Measurements from ENCODE around the gene PDCD1. TPM values are rescaled to one million over a fixed set of nuclear protein-coding genes. Genes with fewer than 3 reads are reported as not detected.
A peak's percentile ranks its signal among the peaks of the same experiment; 100 is the strongest.
"Not testable (repeated sequence)": the region's sequence is repeated elsewhere in the genome, so short reads cannot be mapped to it uniquely, and the experiment has no call there.

PDCD1 gene
- total RNA-seq, 1 donor from 2014 or later, result 1.8 TPM

GRCh38 chr2:241836292-241836691 is 22.4 kb downstream of the PDCD1 start:
- no peaks in the 10 kb centered on the region for H3K9me3 ChIP-seq
- H3K4me1 ChIP-seq, result no peaks in the 10 kb centered on the region
- no peaks in the 10 kb centered on the region for H3K36me3 ChIP-seq
- H3K4me3 ChIP-seq, result no peak overlapping the region
- DNase-seq, result no peak
- no peak for ATAC-seq
- H3K27me3 ChIP-seq, result peaks cover 7% of the 10 kb centered on the region
- TF ChIP-seq, protein P1, sequence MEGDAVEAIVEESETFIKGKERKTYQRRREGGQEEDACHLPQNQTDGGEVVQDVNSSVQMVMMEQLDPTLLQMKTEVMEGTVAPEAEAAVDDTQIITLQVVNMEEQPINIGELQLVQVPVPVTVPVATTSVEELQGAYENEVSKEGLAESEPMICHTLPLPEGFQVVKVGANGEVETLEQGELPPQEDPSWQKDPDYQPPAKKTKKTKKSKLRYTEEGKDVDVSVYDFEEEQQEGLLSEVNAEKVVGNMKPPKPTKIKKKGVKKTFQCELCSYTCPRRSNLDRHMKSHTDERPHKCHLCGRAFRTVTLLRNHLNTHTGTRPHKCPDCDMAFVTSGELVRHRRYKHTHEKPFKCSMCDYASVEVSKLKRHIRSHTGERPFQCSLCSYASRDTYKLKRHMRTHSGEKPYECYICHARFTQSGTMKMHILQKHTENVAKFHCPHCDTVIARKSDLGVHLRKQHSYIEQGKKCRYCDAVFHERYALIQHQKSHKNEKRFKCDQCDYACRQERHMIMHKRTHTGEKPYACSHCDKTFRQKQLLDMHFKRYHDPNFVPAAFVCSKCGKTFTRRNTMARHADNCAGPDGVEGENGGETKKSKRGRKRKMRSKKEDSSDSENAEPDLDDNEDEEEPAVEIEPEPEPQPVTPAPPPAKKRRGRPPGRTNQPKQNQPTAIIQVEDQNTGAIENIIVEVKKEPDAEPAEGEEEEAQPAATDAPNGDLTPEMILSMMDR (IDR thresholded peaks at IDR 0.05), result no peak
- intact Hi-C loops (cut with DNase I), result no loop called here
- H3K27ac ChIP-seq, result no peak overlapping the region

GRCh38 chr2:241835611-241836010 is 23.1 kb downstream of the PDCD1 start:
- TF ChIP-seq, protein P1 (IDR thresholded peaks at IDR 0.05), result no peak
- DNase-seq, result no peak
- no peaks in the 10 kb centered on the region for H3K4me1 ChIP-seq
- peaks cover 7% of the 10 kb centered on the region for H3K27me3 ChIP-seq
- no peak for ATAC-seq
- H3K27ac ChIP-seq, result no peak overlapping the region
- H3K9me3 ChIP-seq, result no peaks in the 10 kb centered on the region
- H3K4me3 ChIP-seq, result no peak overlapping the region
- no peaks in the 10 kb centered on the region for H3K36me3 ChIP-seq
- intact Hi-C loops (cut with DNase I), result no loop called here

GRCh38 chr2:241834527-241835210 is 24.0 kb downstream of the PDCD1 start:
- TF ChIP-seq, protein P1 (IDR thresholded peaks at IDR 0.05), result no peak
- Histone ChIP-seq H3K9me3 (no peaks in the 10 kb centered on the region), H3K36me3 (no peaks in the 10 kb centered on the region), H3K4me3 (no peak overlapping the region), H3K27me3 (peaks cover 7% of the 10 kb centered on the region), H3K4me1 (no peaks in the 10 kb centered on the region), H3K27ac (no peak overlapping the region)
- DNase-seq (no peak), ATAC-seq (no peak)
- intact Hi-C loops (cut with DNase I), result no loop called here

DNA sequence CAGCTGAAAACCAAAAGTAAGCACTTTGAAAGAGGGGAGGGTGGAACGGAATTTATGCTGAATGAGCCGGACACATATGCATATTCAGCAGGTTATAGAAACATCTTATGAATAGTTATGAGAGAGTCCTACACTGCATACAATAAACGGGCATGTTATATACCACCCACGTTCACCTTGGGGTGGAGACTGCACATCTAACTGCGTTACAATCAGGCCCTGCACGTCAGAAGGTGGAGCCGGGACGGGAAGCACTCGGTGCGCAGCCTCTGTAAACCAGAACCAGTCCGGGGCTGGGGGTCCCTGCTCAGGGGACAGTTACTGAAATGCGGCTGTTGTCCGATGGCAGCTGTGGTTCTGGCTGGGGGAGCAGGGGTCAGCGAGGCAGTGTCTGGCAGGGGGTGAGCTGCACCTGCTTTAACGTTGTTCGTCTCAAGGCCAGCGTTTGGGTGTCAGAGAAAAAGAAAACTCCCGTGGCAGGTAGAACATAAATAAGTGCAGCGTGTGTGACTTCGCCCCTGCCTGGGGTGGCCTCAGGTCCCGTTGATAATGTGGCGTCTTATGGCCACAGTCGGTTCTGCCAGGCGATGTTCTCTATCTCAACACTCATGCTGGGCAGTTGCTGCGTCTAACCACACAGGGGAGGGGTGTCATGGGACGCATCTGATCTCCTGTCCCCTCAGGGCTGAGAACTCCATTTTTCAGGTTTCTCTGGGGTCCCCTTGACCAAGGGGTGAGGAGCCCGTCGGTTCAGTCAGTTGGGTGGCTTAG is 24.8 kb downstream of the PDCD1 start:
- H3K4me1 ChIP-seq; H3K9me3 ChIP-seq; H3K36me3 ChIP-seq; H3K27me3 ChIP-seq; H3K4me3 ChIP-seq; ATAC-seq; intact Hi-C loops (cut with DNase I); DNase-seq; H3K27ac ChIP-seq: not testable (repeated sequence)

DNA sequence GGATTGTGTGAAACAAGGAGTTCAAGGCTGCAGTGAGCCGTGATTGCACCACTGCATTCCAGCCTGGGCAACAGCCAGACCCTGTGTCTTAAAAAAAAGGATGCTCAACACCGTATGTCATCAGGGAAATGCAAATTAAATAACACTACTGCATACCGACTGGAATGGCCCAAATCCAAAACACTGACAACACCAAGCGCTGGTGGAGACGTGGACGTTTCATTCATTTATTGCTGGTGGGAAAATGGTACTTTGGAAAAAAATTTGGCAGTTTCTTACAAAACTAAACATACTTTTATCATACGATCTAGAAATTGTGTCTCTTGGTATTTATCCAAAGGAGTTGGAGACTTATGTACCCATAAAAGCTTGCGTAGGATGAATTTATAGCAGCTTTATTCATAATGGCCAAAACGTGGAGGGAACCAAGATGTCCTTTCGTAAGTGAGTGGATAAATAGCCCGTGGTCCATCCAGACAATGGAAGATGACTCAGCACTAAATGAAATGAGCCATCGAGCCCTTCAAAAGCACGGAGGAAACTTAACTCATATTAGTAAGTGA is 25.5 kb downstream of the PDCD1 start:
- Histone ChIP-seq H3K27ac (no peak overlapping the region), H3K36me3 (no peaks in the 10 kb centered on the region), H3K4me3 (no peak overlapping the region), H3K27me3 (peaks cover 7% of the 10 kb centered on the region), H3K9me3 (no peaks in the 10 kb centered on the region), H3K4me1 (no peaks in the 10 kb centered on the region)
- intact Hi-C loops (cut with DNase I), result no loop called here
- ATAC-seq (no peak), DNase-seq (no peak)
- TF ChIP-seq, protein P1 (IDR thresholded peaks at IDR 0.05), result no peak

DNA sequence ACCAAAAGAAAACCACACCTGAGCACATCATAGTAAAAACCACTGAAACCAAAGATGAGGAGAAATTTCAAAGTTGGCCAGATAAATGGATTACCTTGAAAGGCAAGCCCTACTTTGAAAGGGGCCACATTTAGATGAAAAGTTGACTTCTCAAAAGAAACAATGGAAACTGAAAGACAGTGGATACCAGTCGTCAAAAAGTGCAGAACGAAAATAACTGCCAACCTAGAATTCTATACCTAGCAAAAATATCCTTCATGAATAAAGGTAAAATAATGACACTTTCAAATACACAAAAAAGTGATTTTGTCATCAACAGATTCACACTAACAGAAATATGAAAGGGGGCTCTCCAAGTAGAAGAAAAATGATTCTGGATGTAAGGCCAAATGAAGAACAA is 31.3 kb downstream of the PDCD1 start:
- DNase-seq (no peak), ATAC-seq (no peak)
- Histone ChIP-seq H3K4me1 (no peaks in the 10 kb centered on the region), H3K27ac (no peak overlapping the region), H3K4me3 (no peak overlapping the region), H3K36me3 (no peaks in the 10 kb centered on the region), H3K9me3 (peaks cover 7% of the 10 kb centered on the region), H3K27me3 (peaks cover 7% of the 10 kb centered on the region)
- intact Hi-C loops (cut with DNase I), result no loop called here
- TF ChIP-seq, protein P1 (IDR thresholded peaks at IDR 0.05), result no peak

- H3K4me1 ChIP-seq; H3K27ac ChIP-seq; intact Hi-C loops (cut with DNase I); H3K9me3 ChIP-seq; H3K4me3 ChIP-seq; ATAC-seq; H3K36me3 ChIP-seq: not testable (repeated sequence)
- peaks cover 10% of the 10 kb centered on the region for H3K27me3 ChIP-seq
- peak; percentile 57 for DNase-seq
Measured at GRCh38 chr2:241823531-241824437, 34.9 kb downstream of the PDCD1 start.
